ENCODE measurements around the gene PDGFC. TPM values are rescaled to one million over a fixed set of nuclear protein-coding genes. Genes with fewer than 3 reads are reported as not detected.

The PDGFC gene
- total RNA-seq, 1 donor from 2014 or later = 39.9 TPM

GRCh38 chr4:156765277-156765676, 206.3 kb downstream of the PDGFC start:
- no peak overlapping the region for H3K4me3 Mint-ChIP-seq
- TF ChIP-seq, protein P1, sequence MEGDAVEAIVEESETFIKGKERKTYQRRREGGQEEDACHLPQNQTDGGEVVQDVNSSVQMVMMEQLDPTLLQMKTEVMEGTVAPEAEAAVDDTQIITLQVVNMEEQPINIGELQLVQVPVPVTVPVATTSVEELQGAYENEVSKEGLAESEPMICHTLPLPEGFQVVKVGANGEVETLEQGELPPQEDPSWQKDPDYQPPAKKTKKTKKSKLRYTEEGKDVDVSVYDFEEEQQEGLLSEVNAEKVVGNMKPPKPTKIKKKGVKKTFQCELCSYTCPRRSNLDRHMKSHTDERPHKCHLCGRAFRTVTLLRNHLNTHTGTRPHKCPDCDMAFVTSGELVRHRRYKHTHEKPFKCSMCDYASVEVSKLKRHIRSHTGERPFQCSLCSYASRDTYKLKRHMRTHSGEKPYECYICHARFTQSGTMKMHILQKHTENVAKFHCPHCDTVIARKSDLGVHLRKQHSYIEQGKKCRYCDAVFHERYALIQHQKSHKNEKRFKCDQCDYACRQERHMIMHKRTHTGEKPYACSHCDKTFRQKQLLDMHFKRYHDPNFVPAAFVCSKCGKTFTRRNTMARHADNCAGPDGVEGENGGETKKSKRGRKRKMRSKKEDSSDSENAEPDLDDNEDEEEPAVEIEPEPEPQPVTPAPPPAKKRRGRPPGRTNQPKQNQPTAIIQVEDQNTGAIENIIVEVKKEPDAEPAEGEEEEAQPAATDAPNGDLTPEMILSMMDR (conservative IDR thresholded peaks at IDR 0.05) = no peak
- peaks cover 26% of the 10 kb centered on the region for H3K36me3 Mint-ChIP-seq
- DNase-seq (ENCODE audit: extremely low spot score, unreplicated experiment) = no peak
- H3K27ac Mint-ChIP-seq = no peak overlapping the region
- H3K27me3 Mint-ChIP-seq = no peaks in the 10 kb centered on the region
- H3K9me3 Mint-ChIP-seq = no peaks in the 10 kb centered on the region
- H3K4me1 Mint-ChIP-seq (ENCODE audit: unreplicated experiment) = peaks cover 17% of the 10 kb centered on the region

GRCh38 chr4:156764846-156765245, 206.8 kb downstream of the PDGFC start:
- peaks cover 26% of the 10 kb centered on the region for H3K36me3 Mint-ChIP-seq
- no peak overlapping the region for H3K27ac Mint-ChIP-seq
- H3K9me3 Mint-ChIP-seq = no peaks in the 10 kb centered on the region
- no peaks in the 10 kb centered on the region for H3K27me3 Mint-ChIP-seq
- H3K4me1 Mint-ChIP-seq (ENCODE audit: unreplicated experiment) = peaks cover 13% of the 10 kb centered on the region
- H3K4me3 Mint-ChIP-seq = no peak overlapping the region
- DNase-seq (ENCODE audit: extremely low spot score, unreplicated experiment) = no peak
- TF ChIP-seq, protein P1 (conservative IDR thresholded peaks at IDR 0.05) = no peak

DNA sequence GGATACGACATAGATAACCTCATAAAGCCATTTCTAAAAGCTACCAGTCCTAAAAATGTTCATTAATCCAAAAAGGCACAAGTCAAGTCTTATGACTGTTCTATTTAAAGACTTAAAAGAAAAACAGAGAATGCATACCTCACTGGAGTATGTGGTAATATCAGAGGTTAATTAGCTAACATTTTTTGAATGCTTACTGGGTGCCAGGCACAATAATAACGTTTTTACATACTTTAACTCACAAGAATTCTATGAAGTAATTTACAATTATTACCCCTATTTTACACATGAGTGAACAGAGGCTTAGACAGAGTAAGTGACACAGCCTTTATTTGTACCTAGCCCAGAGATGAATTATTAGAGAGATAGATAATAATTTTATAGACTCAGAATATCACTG, 207.5 kb downstream of the PDGFC start:
- Mint-ChIP-seq H3K27ac (no peak overlapping the region), H3K36me3 (peaks cover 26% of the 10 kb centered on the region)

GRCh38 chr4:156763511-156763910, 208.1 kb downstream of the PDGFC start:
- Mint-ChIP-seq H3K9me3 (no peaks in the 10 kb centered on the region), H3K4me3 (no peak overlapping the region), H3K36me3 (peaks cover 32% of the 10 kb centered on the region), H3K27me3 (no peaks in the 10 kb centered on the region), H3K27ac (no peak overlapping the region), H3K4me1 (ENCODE audit: unreplicated experiment) (peaks cover 9% of the 10 kb centered on the region)
- DNase-seq (ENCODE audit: extremely low spot score, unreplicated experiment) = no peak
- TF ChIP-seq, protein P1 (conservative IDR thresholded peaks at IDR 0.05) = no peak

More for the DNA sequence above, 207.5 kb downstream of the PDGFC start:
- no peaks in the 10 kb centered on the region for H3K9me3 Mint-ChIP-seq
- TF ChIP-seq, protein P1 (conservative IDR thresholded peaks at IDR 0.05) = no peak
- H3K4me3 Mint-ChIP-seq = no peak overlapping the region
- no peak for DNase-seq (ENCODE audit: extremely low spot score, unreplicated experiment)
- no peaks in the 10 kb centered on the region for H3K27me3 Mint-ChIP-seq
- peaks cover 9% of the 10 kb centered on the region for H3K4me1 Mint-ChIP-seq (ENCODE audit: unreplicated experiment)

DNA sequence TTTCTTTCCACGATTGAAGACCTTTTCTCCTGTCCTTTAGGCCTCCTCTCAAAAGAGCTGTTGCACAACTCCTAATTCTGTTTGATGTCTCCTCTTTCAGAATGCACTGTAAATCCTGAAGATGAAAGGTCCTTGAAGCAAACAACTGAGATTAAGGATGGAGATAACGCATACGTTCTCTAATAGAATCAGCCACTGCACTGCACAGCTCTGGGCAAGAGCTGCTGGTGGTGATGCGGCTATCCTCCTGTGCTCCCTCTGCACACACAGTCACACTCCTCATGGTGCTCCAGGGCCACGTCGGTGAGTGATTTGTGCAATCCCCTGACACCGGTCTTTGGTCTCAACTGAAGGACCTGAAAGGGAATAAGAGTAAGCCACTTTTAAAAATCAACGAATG, 208.7 kb downstream of the PDGFC start:
- TF ChIP-seq, protein P1 (conservative IDR thresholded peaks at IDR 0.05) = no peak
- H3K4me3 Mint-ChIP-seq = no peak overlapping the region
- H3K36me3 Mint-ChIP-seq = peaks cover 35% of the 10 kb centered on the region
- no peaks in the 10 kb centered on the region for H3K9me3 Mint-ChIP-seq
- no peak overlapping the region for H3K27ac Mint-ChIP-seq
- DNase-seq (ENCODE audit: extremely low spot score, unreplicated experiment) = no peak
- peaks cover 9% of the 10 kb centered on the region for H3K4me1 Mint-ChIP-seq (ENCODE audit: unreplicated experiment)
- no peaks in the 10 kb centered on the region for H3K27me3 Mint-ChIP-seq

DNA sequence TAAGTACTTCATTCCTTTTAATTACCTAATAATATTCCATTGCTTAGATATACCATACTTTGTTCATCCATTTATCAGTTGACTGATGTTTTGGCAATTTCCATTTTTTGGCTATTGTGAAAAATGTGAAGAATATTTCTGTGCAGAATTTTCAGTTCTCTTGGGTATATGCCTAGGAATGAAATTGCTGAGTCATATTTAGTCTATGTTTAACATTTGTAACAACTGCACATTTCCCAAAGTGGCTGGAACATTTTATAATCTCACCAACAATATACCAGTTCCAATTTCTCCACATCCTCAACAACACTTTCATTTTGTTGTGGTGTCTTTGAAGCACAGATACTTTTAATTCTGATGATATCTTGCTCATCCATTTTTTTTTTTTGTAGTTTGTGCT, 215.5 kb downstream of the PDGFC start:
- DNase-seq (ENCODE audit: extremely low spot score, unreplicated experiment) = no peak
- peaks cover 20% of the 10 kb centered on the region for H3K36me3 Mint-ChIP-seq
- peaks cover 4% of the 10 kb centered on the region for H3K9me3 Mint-ChIP-seq
- H3K27me3 Mint-ChIP-seq = no peaks in the 10 kb centered on the region
- H3K4me3 Mint-ChIP-seq = no peak overlapping the region
- peaks cover 7% of the 10 kb centered on the region for H3K4me1 Mint-ChIP-seq (ENCODE audit: unreplicated experiment)
- H3K27ac Mint-ChIP-seq = no peak overlapping the region
- TF ChIP-seq, protein P1 (conservative IDR thresholded peaks at IDR 0.05) = no peak
